Bronchial epithelial cell (primary cell): ENCODE results near the gene STOML3. TPM values are rescaled to one million over a fixed set of nuclear protein-coding genes. Genes with fewer than 3 reads are reported as not detected.
"Not testable (repeated sequence)": the region's sequence is repeated elsewhere in the genome, so short reads cannot be mapped to it uniquely, and the experiment has no call there.

Experiments
- DNase-seq: peaks from one replicate; pipeline ENCODE4 v3.0.0-alpha.2; 2010; ENCODE audit warnings: low read depth
- FAIRE-seq: peaks from 2 replicates; lab custom pipeline; 2011; peaks lifted over from hg19 to GRCh38; lab: Jason Lieb, UNC
- H3K27me3 ChIP-seq: 2 replicates; pipeline ENCODE4 v1.5.1; 2011; ENCODE audit warnings: low read length; ENCODE audit not compliant: control insufficient read depth, insufficient read depth
- H3K36me3 ChIP-seq: 2 replicates; pipeline ENCODE4 v1.5.1; 2011; ENCODE audit warnings: low read length; ENCODE audit not compliant: control insufficient read depth, insufficient read depth
- H3K4me3 ChIP-seq: 2 replicates; pipeline ENCODE4 v1.5.1; 2011; ENCODE audit warnings: mild to moderate bottlenecking, low read depth, low read length, control low read depth
- total RNA-seq: library from RNA; depleted of rRNA; stranded (reverse); fragments of >200 nt; gene quantifications from 2 replicates; pipeline ENCODE4 v1.2.1, GENCODE V29; 2014
- TF ChIP-seq, protein P1 (sequence below): IDR thresholded peaks from 2 replicates; pipeline ENCODE4 v1.5.1; 2011; ENCODE audit warnings: mild to moderate bottlenecking, moderate library complexity, low read length, control low read depth, inconsistent platforms; ENCODE audit not compliant: insufficient read depth, severe bottlenecking

The STOML3 gene
- total RNA-seq, 1 donor from 2014 or later: not detected

DNA sequence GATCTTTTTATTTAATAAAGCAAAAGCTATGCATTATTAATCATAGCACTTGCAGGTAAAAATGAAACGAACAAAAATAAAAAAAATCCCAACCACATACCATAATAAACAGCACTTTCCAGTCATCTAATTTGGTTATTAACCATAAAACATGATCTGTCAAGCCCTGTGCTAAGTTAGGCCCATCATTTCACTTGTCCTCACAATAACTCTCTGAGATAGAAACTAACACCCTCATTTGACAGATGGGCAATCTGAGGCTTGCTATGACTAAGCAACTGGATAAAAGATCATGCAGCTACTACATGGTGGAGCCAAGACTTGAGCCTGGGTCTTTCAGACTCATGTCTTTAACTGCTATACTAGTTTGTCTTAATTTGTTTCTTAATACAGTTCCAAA lies 25.5 kb upstream of the STOML3 start:
- no peak for DNase-seq
- no peaks in the 10 kb centered on the region for H3K27me3 ChIP-seq
- H3K36me3 ChIP-seq: peaks cover 18% of the 10 kb centered on the region
- FAIRE-seq: no peak
- no peak overlapping the region for H3K4me3 ChIP-seq
- TF ChIP-seq, protein P1, sequence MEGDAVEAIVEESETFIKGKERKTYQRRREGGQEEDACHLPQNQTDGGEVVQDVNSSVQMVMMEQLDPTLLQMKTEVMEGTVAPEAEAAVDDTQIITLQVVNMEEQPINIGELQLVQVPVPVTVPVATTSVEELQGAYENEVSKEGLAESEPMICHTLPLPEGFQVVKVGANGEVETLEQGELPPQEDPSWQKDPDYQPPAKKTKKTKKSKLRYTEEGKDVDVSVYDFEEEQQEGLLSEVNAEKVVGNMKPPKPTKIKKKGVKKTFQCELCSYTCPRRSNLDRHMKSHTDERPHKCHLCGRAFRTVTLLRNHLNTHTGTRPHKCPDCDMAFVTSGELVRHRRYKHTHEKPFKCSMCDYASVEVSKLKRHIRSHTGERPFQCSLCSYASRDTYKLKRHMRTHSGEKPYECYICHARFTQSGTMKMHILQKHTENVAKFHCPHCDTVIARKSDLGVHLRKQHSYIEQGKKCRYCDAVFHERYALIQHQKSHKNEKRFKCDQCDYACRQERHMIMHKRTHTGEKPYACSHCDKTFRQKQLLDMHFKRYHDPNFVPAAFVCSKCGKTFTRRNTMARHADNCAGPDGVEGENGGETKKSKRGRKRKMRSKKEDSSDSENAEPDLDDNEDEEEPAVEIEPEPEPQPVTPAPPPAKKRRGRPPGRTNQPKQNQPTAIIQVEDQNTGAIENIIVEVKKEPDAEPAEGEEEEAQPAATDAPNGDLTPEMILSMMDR: no peak

DNA sequence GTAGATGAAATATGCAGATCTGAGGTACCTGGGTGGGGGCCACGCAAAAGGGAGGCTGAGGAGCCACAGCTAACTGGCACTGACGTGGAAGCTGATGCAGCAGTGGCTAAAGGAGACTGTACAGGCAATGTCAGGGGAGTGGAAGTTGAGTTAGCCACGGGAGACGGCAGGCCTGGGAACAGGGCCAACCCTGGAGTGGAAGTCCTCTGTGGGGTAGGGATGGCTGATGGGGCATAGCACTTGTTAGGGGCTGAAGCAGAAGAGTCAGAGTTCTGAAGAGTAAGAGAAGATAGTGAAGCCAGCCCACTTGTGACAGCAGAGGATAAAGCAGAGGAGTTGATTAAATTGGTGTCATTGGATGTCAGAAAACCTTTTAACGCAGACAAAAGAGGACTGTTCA lies 22.8 kb upstream of the STOML3 start:
- DNase-seq: no peak
- TF ChIP-seq, protein P1: no peak
- H3K27me3 ChIP-seq: no peaks in the 10 kb centered on the region
- peaks cover 18% of the 10 kb centered on the region for H3K36me3 ChIP-seq
- no peak overlapping the region for H3K4me3 ChIP-seq
- no peak for FAIRE-seq

DNA sequence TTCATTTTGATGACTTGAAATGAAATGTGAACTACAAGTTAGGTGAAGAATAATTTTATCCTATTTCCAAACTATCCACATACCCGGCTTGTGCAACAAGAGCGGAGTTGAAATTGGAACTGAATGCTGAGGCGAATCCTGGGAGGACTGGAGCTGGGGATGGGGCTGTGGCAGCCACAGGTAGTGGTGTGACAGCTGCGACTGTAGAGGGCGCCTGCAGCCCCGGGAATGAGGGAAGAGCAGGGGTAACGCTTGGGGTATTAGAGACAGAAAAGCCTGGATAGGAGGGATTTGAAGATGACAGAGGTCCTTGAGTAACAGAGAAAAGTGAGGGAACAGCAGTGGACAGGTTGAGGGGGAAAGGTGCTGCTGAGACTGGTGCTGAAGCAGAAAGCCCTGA lies 22.0 kb upstream of the STOML3 start:
- Histone ChIP-seq H3K27me3 (no peaks in the 10 kb centered on the region), H3K4me3 (no peak overlapping the region), H3K36me3 (peaks cover 17% of the 10 kb centered on the region)
- DNase-seq (no peak), FAIRE-seq (no peak)
- TF ChIP-seq, protein P1: peak; percentile 15

DNA sequence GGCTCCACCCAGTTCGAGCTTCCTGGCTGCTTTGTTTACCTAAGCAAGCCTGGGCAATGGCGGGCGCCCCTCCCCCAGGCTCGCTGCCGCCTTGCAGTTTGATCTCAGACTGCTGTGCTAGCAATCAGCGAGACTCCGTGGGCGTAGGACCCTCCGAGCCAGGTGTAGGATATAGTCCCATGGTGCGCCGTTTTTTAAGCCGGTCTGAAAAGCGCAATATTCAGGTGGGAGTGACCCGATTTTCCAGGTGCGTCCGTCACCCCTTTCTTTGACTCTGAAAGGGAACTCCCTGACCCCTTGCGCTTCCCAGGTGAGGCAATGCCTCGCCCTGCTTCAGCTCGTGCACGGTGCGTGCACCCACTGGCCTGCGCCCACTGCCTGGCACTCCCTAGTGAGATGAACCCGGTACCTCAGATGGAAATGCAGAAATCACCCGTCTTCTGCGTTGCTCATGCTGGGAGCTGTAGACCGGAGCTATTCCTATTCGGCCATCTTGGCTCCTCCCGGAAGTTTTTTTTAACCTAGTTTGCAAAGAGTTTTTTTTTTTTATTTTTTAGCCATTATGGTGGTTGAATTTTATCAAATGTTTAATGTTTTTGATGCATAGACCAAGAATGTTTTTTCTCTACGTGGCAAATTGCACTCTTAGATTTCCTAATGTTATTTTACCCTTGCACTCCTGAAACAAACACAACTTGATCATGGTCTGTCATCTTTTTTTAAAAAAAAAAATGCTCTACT lies 15.9 kb upstream of the STOML3 start:
- DNase-seq, H3K4me3 ChIP-seq, FAIRE-seq, H3K27me3 ChIP-seq, H3K36me3 ChIP-seq: not testable (repeated sequence)

DNA sequence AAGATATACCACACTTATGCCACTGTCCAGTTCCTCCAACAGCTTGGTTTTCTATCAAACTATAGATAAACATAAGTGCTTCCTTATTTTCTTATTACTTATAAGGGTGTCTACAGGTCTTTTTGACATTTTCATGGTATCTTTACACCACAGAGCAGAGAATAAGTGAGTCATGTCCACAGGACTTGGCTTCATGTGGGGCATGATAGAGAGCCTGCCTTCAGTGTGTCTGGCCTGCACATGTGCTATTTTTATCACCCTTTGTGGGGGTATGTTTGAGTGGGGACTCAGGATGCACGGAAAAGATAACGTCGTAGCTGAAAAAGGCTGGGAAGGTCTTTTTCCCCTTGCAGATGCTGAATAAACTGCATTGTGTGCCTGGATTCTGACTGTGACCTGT lies 8.1 kb upstream of the STOML3 start:
- no peaks in the 10 kb centered on the region for H3K27me3 ChIP-seq
- TF ChIP-seq, protein P1: no peak
- no peak for DNase-seq
- H3K36me3 ChIP-seq: no peaks in the 10 kb centered on the region
- no peak overlapping the region for H3K4me3 ChIP-seq
- no peak for FAIRE-seq

DNA sequence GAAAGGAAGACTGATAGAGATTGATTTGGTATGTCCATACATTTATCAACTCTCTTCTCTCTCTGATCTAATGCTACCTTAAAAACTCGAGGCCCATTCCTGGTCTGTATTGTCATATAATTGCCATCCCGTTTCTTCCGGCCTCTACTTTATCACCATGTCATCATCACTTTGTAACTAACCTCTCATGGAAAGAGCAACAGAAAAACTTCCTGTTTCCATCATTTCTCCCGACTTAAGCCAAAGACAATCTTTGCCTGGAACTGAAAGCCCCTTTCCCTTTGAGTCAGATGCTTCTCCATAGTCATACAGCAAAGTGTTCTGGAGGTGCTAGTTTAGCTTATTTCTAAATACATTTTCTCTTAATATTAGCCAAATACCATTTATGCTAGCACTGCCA lies 2.8 kb upstream of the STOML3 start:
- Histone ChIP-seq H3K4me3 (no peak overlapping the region), H3K36me3 (no peaks in the 10 kb centered on the region), H3K27me3 (no peaks in the 10 kb centered on the region)
- no peak for DNase-seq
- FAIRE-seq: no peak
- TF ChIP-seq, protein P1: no peak
